IMR-90 (cell line): ENCODE results near the gene TM2D3. TPM values are rescaled to one million over a fixed set of nuclear protein-coding genes. Genes with fewer than 3 reads are reported as not detected.

Experiments used
- ATAC-seq: fragments of 200-7000 bp; cut with Tn5 transposase; 2 replicates; pipeline ENCODE4 v1.9.1; 2020; ENCODE audit warnings: low read depth, mild to moderate bottlenecking, moderate library complexity
- BruUV-seq: library from RNA; stranded (reverse); fragments of 400-500 nt; replicated peaks from 2 replicates; lab custom pipeline; 2021; lab: Mats Ljungman, UMichigan
- CTCF ChIA-PET: fragments of 300-600 bp; formaldehyde crosslinking; extraction: SDS; loops from one replicate; lab custom pipeline; 2021; ENCODE audit warnings: antibody characterized with exemption; lab: Yijun Ruan, JAX
- POLR2A ChIA-PET: fragments of 300-600 bp; sonication (Branson Sonifier 250); formaldehyde crosslinking; loops from one replicate; lab custom pipeline; 2022; ENCODE audit warnings: antibody characterized with exemption; ENCODE audit not compliant: unreplicated experiment; lab: Charles Lee
- DNase-seq: peaks from one replicate; pipeline ENCODE4 v3.0.0; 2013
- H2AFZ ChIP-seq: replicated peaks from 2 replicates; pipeline ENCODE3; 2013; ENCODE audit warnings: low read length, mild to moderate bottlenecking; ENCODE audit not compliant: poor library complexity
- H2AK5ac ChIP-seq: 2 replicates; pipeline ENCODE4 v1.6.1; 2013; ENCODE audit warnings: low read depth, low read length, inconsistent platforms
- H2AK9ac ChIP-seq: replicated peaks from 2 replicates; pipeline ENCODE3; 2013; ENCODE audit warnings: mild to moderate bottlenecking, low read depth, low read length, moderate library complexity; ENCODE audit not compliant: poor library complexity
- H2BK120ac ChIP-seq: 2 replicates; pipeline ENCODE4 v1.6.1; 2013; ENCODE audit warnings: low read depth, low read length, inconsistent platforms
- H2BK15ac ChIP-seq: 3 replicates; pipeline ENCODE4 v1.6.1; 2013; ENCODE audit warnings: low read depth, low read length, inconsistent platforms
- H2BK20ac ChIP-seq: 2 replicates; pipeline ENCODE4 v1.6.1; 2013; ENCODE audit warnings: low read depth, mild to moderate bottlenecking, inconsistent platforms, low read length, moderate library complexity
- H2BK5ac ChIP-seq: 2 replicates; pipeline ENCODE4 v1.6.1; 2013; ENCODE audit warnings: mild to moderate bottlenecking, low read depth, low read length, inconsistent platforms; ENCODE audit not compliant: poor library complexity, severe bottlenecking
- H3K14ac ChIP-seq: replicated peaks from 2 replicates; pipeline ENCODE4 v1.6.1; 2013; ENCODE audit warnings: low read depth, low read length, inconsistent platforms
- H3K18ac ChIP-seq: 2 replicates; pipeline ENCODE4 v1.6.1; 2013; ENCODE audit warnings: low read depth, low read length, control low read depth
- H3K23ac ChIP-seq: 2 replicates; pipeline ENCODE4 v1.6.1; 2013; ENCODE audit warnings: low read depth, low read length, inconsistent platforms
- H3K27ac ChIP-seq: 2 replicates; pipeline ENCODE4 v1.5.1; 2013; ENCODE audit warnings: mild to moderate bottlenecking, control low read depth, low read length; ENCODE audit not compliant: insufficient read depth
- H3K27me3 ChIP-seq: 2 replicates; pipeline ENCODE4 v1.6.1; 2013; ENCODE audit warnings: low read length; ENCODE audit not compliant: control insufficient read depth, insufficient read depth
- H3K36me3 ChIP-seq: 2 replicates; pipeline ENCODE4 v1.6.1; 2013; ENCODE audit warnings: low read length, mixed read lengths; ENCODE audit not compliant: control insufficient read depth, insufficient read depth
- H3K4ac ChIP-seq: 2 replicates; pipeline ENCODE4 v1.6.1; 2013; ENCODE audit warnings: low read depth, low read length, inconsistent platforms
- H3K4me1 ChIP-seq: 2 replicates; pipeline ENCODE4 v1.6.1; 2013; ENCODE audit warnings: low read length, mixed read lengths; ENCODE audit not compliant: control insufficient read depth, insufficient read depth
- H3K4me2 ChIP-seq: 2 replicates; pipeline ENCODE4 v1.6.1; 2013; ENCODE audit warnings: low read depth, mild to moderate bottlenecking, control low read depth, low read length, moderate library complexity
- H3K4me3 ChIP-seq: 2 replicates; pipeline ENCODE4 v1.5.1; 2013; ENCODE audit warnings: low read depth, mild to moderate bottlenecking, control low read depth, low read length, moderate library complexity; ENCODE audit not compliant: insufficient read depth
- H3K56ac ChIP-seq: 2 replicates; pipeline ENCODE4 v1.6.1; 2013; ENCODE audit warnings: low read length, inconsistent platforms; ENCODE audit not compliant: insufficient read depth; ENCODE audit errors: extremely low read depth
- H3K79me1 ChIP-seq, 2 experiments: 2 replicates each; pipeline ENCODE4 v1.6.1; 2013; ENCODE audit warnings: low read length in 2 of 2, inconsistent platforms in 1 of 2, low read depth in 1 of 2
- H3K9ac ChIP-seq: 2 replicates; pipeline ENCODE4 v1.6.1; 2013; ENCODE audit warnings: low read depth, low read length, control low read depth
- H3K9me1 ChIP-seq: 2 replicates; pipeline ENCODE4 v1.6.1; 2013; ENCODE audit warnings: low read length, inconsistent platforms; ENCODE audit not compliant: insufficient read depth
- H3K9me3 ChIP-seq: 2 replicates; pipeline ENCODE4 v1.6.1; 2013; ENCODE audit warnings: low read length; ENCODE audit not compliant: control insufficient read depth, insufficient read depth
- H4K20me1 ChIP-seq: 2 replicates; pipeline ENCODE4 v1.6.1; 2013; ENCODE audit warnings: low read length, inconsistent platforms; ENCODE audit not compliant: insufficient read depth
- H4K5ac ChIP-seq: 2 replicates; pipeline ENCODE4 v1.6.1; 2013; ENCODE audit warnings: mild to moderate bottlenecking, low read depth, low read length, control low read depth
- H4K8ac ChIP-seq, 2 experiments: 2 replicates each; pipeline ENCODE4 v1.6.1; 2013; ENCODE audit warnings: low read depth in 2 of 2, low read length in 2 of 2, control low read depth in 1 of 2, inconsistent platforms in 1 of 2
- H4K91ac ChIP-seq: 2 replicates; pipeline ENCODE4 v1.6.1; 2013; ENCODE audit warnings: low read depth, low read length, inconsistent platforms; ENCODE audit not compliant: insufficient read depth
- BHLHE40 ChIP-seq: fragments of 150-350 bp; IDR thresholded peaks from 2 replicates; pipeline ENCODE4 v1.6.1; 2016; ENCODE audit warnings: mild to moderate bottlenecking, low read depth, low read length
- CEBPB ChIP-seq: IDR thresholded peaks from 2 replicates; pipeline ENCODE4 v1.6.1; 2012; ENCODE audit warnings: low read depth, low read length, improper control_type of control experiment
- CHD1 ChIP-seq: IDR thresholded peaks from 2 replicates; pipeline ENCODE4 v1.6.1; 2012; ENCODE audit warnings: low read depth, low read length, improper control_type of control experiment
- FOS ChIP-seq: fragments of 150-350 bp; IDR thresholded peaks from 2 replicates; pipeline ENCODE4 v1.6.1; 2016; ENCODE audit warnings: low read depth, low read length
- MAZ ChIP-seq: IDR thresholded peaks from 2 replicates; pipeline ENCODE4 v1.6.1; 2012; ENCODE audit warnings: low read depth, mild to moderate bottlenecking, low read length, improper control_type of control experiment, moderate library complexity, borderline replicate concordance
- RAD21 ChIP-seq: IDR thresholded peaks from 2 replicates; pipeline ENCODE4 v1.6.1; 2012; ENCODE audit warnings: low read length, improper control_type of control experiment
- RFX5 ChIP-seq: IDR thresholded peaks from 2 replicates; pipeline ENCODE4 v1.8.0; 2012; ENCODE audit warnings: low read depth, mild to moderate bottlenecking, low read length, moderate library complexity
- SMC3 ChIP-seq: fragments of 150-350 bp; IDR thresholded peaks from 2 replicates; pipeline ENCODE4 v1.6.1; 2016; ENCODE audit warnings: low read depth, mild to moderate bottlenecking, antibody characterized with exemption, low read length, moderate library complexity
- WGBS, 2 experiments: methylation state at CpG; one replicate each; pipeline versions ENCODE4 v1.1.5 to v1.1.7; 2013; ENCODE audit warnings: missing lambda C conversion rate in 2 of 2; ENCODE audit not compliant: insufficient read length in 1 of 2; ENCODE audit errors: extremely low coverage in 2 of 2; 5-methylcytosine and 5-hydroxymethylcytosine counted together
- dilution Hi-C: fragments of 300-500 bp; cut with HindIII; formaldehyde crosslinking; loops from one replicate; pipeline ENCODE4 v1.14.3; 2018; ENCODE audit warnings: low sequenced_read_pairs; ENCODE audit not compliant: unreplicated experiment
- in situ Hi-C: fragments of 300-500 bp; cut with MboI; formaldehyde crosslinking; loops from 3 replicates; pipeline ENCODE4 v1.14.3; 2019; ENCODE audit warnings: low sequenced_read_pairs, inconsistent platforms, mixed read lengths
- intact Hi-C: fragments of 100-400 bp; cut with micrococcal nuclease; formaldehyde crosslinking; loops from 2 replicates; pipeline ENCODE4 v1.10.0; 2022
- polyA plus RNA-seq, 3 experiments: library from polyadenylated mRNA; depleted of rRNA; stranded (reverse); fragments of >200 nt; gene quantifications; 2 replicates each; pipeline ENCODE4 v1.2.3, GENCODE V29; 2012; ENCODE audit warnings: low replicate concordance in 1 of 3
- total RNA-seq: library from RNA; depleted of rRNA; stranded (reverse); fragments of >200 nt; gene quantifications from 2 replicates; pipeline ENCODE4 v1.2.3, GENCODE V29; 2012

TM2D3 gene
- total and polyA plus RNA-seq, 2 of the 4 experiments (the other 2 are of a cell fraction): 27.4 to 34.5 TPM

DNA sequence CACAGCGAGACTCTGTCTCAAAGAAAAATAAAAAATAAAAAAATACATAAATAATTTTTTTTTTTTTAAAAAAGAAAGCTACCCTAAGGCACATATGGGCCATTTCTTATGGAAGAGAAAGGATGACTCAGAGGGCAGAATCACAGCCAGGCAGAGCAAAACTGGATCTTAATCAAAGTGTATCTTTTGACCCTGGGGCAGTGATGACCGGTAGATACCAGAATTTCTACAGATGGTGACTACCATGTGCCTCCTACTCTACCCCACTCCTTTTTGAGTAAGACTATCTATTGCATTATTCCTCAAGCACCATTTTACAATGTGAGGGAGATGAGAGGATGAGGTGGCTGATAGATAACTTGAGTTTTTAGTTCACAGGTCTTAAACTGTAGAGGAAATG lies 46.1 kb upstream of the TM2D3 start (continued):
- no peak for TF ChIP-seq MAZ
- TF ChIP-seq RAD21: no peak
- no peak for TF ChIP-seq RFX5
- TF ChIP-seq SMC3: no peak
- no peak for TF ChIP-seq FOS
- TF ChIP-seq BHLHE40: no peak
- TF ChIP-seq CHD1: no peak

DNA sequence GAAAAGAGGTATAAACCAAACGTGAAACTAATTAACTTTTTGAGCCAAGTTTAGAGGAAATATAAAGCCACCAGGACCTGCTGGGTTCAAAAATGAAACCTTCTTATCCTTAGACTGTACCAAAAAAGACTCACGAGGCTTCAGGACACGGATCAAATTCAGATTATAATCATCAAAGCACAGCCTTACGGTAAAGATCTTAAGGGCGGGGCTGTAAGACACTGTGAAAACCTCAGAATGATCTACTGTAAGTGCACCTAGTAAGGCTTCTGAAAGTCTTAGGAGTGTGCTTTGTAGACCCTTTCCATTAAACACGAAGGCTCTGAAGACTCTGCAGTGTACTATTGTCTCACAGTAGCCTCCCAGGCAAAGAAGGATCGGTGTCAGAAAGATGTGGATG lies 45.3 kb upstream of the TM2D3 start:
- Histone ChIP-seq H3K4me2 (no peak overlapping the region), H3K4ac (no peak overlapping the region), H3K9ac (no peak overlapping the region), H3K18ac (no peak overlapping the region), H2BK120ac (no peak overlapping the region), H3K4me3 (no peak overlapping the region), H3K56ac (no peak overlapping the region), H2AK5ac (no peak overlapping the region), H3K4me1 (no peaks in the 10 kb centered on the region), H2AK9ac (no peak overlapping the region), H3K27me3 (no peaks in the 10 kb centered on the region), H3K9me1 (peaks cover 4% of the 10 kb centered on the region; the same call in 1 of the 2 replicates), H2BK15ac (no peak overlapping the region), H3K36me3 (peaks cover 47% of the 10 kb centered on the region), H3K14ac (no peak overlapping the region), H4K8ac (no peak overlapping the region), H2AFZ (no peak overlapping the region), H3K9me3 (no peaks in the 10 kb centered on the region), H4K91ac (no peak overlapping the region), H2BK5ac (no peak overlapping the region), H4K20me1 (no peaks in the 10 kb centered on the region), H2BK20ac (no peak overlapping the region), H3K79me1 (no peaks in the 10 kb centered on the region; a peak in 1 of 4 replicates), H3K23ac (no peak overlapping the region), H4K5ac (no peak overlapping the region), H3K27ac (no peak overlapping the region)
- DNase-seq (no peak), ATAC-seq (no peak)
- in situ Hi-C loops (no loop called here), intact Hi-C loops (no loop called here), dilution Hi-C loops (no loop called here)
- BruUV-seq: no TSS peak
- ChIA-PET CTCF (no interaction called here), POLR2A (no interaction called here)
- TF ChIP-seq RFX5 (no peak), CEBPB (no peak)
- WGBS, 2 experiments: 100% methylated on average over 1 of the region's 7 CpGs; no CpG with 5 or more reads in 1 of the 2 experiments
